Heart right ventricle (tissue), 16 donors: Measurements from ENCODE around the gene ITPKB. TPM values are rescaled to one million over a fixed set of nuclear protein-coding genes. Genes with fewer than 3 reads are reported as not detected.
A peak's percentile ranks its signal among the peaks of the same experiment; 100 is the strongest.

Experiments used
- ATAC-seq, 8 donors: fragments of 200-7000 bp; cut with Tn5 transposase; one replicate each; pipeline ENCODE4 v1.9.1; 2020; ENCODE audit warnings: mild to moderate bottlenecking in 8 of 8, moderate library complexity in 8 of 8, moderate number of reproducible peaks in 1 of 8
- DNase-seq, 2 donors: peaks; one replicate each; pipeline ENCODE4 v3.0.0-alpha.2; 2020
- H3K27ac ChIP-seq, 10 donors: fragments of 200-600 bp; sonication (generic) in 2 of 10; one replicate each; pipeline versions ENCODE4 v1.5.0 to v1.8.0; 2020 to 2022; ENCODE audit warnings: mild to moderate bottlenecking in 3 of 10
- H3K27me3 ChIP-seq, 7 donors: fragments of 200-600 bp; one replicate each; pipeline ENCODE4 v1.8.0; 2021 to 2022; ENCODE audit warnings: mild to moderate bottlenecking in 2 of 7
- H3K36me3 ChIP-seq, 9 donors: fragments of 200-600 bp; sonication (generic) in 1 of 9; one replicate each; pipeline versions ENCODE4 v1.5.0 to v1.8.0; 2020 to 2022; ENCODE audit warnings: mild to moderate bottlenecking in 2 of 9
- H3K4me1 ChIP-seq, 9 donors: fragments of 200-600 bp; sonication (generic) in 1 of 9; one replicate each; pipeline versions ENCODE4 v1.5.0 to v1.8.0; 2020 to 2022; ENCODE audit warnings: mild to moderate bottlenecking in 4 of 9
- H3K4me3 ChIP-seq, 10 donors: fragments of 200-600 bp; sonication (generic) in 2 of 10; one replicate each; pipeline versions ENCODE4 v1.5.0 to v1.8.0; 2020 to 2022; ENCODE audit warnings: mild to moderate bottlenecking in 7 of 10, moderate library complexity in 2 of 10
- H3K9me3 ChIP-seq, 11 donors: fragments of 200-600 bp in 10 of 11; sonication (generic) in 2 of 11; one replicate each; pipeline versions ENCODE4 v1.5.0 to v1.8.0; 2013 to 2022; ENCODE audit warnings: mild to moderate bottlenecking in 2 of 11, control low read depth in 1 of 11, moderate library complexity in 1 of 11
- WGBS, 2 donors: extraction: QIAGEN DNeasy Blood & Tissue Kit; methylation state at CpG; one replicate each; pipeline ENCODE4 v1.1.7; 2013; ENCODE audit warnings: inconsistent platforms in 1 of 2; 5-methylcytosine and 5-hydroxymethylcytosine counted together
- intact Hi-C, 10 donors: fragments of 100-400 bp; cut with DNase I; formaldehyde crosslinking; loops; one replicate each; pipeline versions ENCODE4 v1.11.1 to v1.14.2; 2022
- polyA plus RNA-seq, 2 donors: library from polyadenylated mRNA; stranded (reverse); fragments of 200-250 nt; gene quantifications; one replicate each; pipeline ENCODE4 v1.2.3, GENCODE V29; 2013
- total RNA-seq, 10 donors: library from RNA; stranded (reverse); fragmentation: NEBNext Ultra II Directional in 3 of 10; extraction: Animal tissue kit (Norgen Biotek cat#: 25700) in 3 of 10; gene quantifications; one replicate each; pipeline versions ENCODE4 v1.2.1 to v1.2.4, GENCODE V29; 2021 to 2023
- TF ChIP-seq, protein P1 (sequence below), 9 donors: fragments of 200-600 bp; sonication (generic) in 2 of 9; IDR thresholded peaks; one replicate each; pipeline versions ENCODE4 v1.5.0 to v1.8.0; 2021 to 2022; ENCODE audit warnings: antibody characterized with exemption in 9 of 9, mild to moderate bottlenecking in 5 of 9, moderate library complexity in 1 of 9
- donor health status: Arrhythmogenic right ventricular cardiomyopathy.
- donor health status: ischemic (EF 13 %, LVEDD 7.1; RV severe dilation, severe dysfunction).
- donor health status: healthy with polysubstance abuse.
- donor health status: DM: no; HTN: yes; CAD: no.
- donor health status: DM: no; HTN: no; CAD: no.
- donor health status: ischemic (EF 25% LVEDD 6.9; RV normal size, moderate dysfunction).
- donor health status: ischemic (EF 25% LVEDD 5.7; RV mildly dilated, moderate dysfunction).
- donor health status: healthy.
- donor health status: DM: yes; HTN: yes; CAD: no.
- donor health status: Ischemic cardiomyopathy.
- donor health status: ischemic (EF 35%, LVEDD 5.7; RV mildly dilated, moderate dysfunction).
- donor health status: nonischemic (EF 11% LVEDD 7.7; RV severe dilation, severe dysfunction).
- donor health status: DM: yes; HTN: yes; CAD: no.
- donor health status: PGD.
- donor health status: ischemic (EF 29% LVEDD 5.4; RV normal size, mild dysfunction).
- donor health status: nonischemic (EF 23%, LVEDD 6.1; RV moderate dilation, normal function).

ITPKB gene
- total and polyA plus RNA-seq, 12 donors: 4.5 to 30.5 (median 16.1) TPM

DNA sequence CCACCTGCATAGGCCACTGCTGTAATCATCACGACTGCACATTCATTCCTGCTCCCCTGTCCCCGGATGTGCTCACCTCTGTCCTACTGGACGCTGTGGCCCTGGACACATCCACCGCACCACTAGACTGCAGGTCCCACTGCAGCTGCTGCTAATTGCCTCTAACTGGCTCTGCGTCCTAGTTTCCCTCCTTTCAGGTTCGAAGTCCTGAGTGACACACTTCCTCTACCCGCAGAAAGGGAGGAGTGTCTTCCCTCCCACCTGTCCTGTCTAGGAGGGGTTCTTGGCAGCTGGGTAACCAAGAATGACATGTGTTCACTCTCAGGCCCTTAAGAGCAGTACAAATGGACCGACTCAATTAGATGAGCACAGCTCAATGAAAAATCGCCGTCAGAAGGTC, 40.5 kb upstream of the ITPKB start:
- TF ChIP-seq, protein P1, sequence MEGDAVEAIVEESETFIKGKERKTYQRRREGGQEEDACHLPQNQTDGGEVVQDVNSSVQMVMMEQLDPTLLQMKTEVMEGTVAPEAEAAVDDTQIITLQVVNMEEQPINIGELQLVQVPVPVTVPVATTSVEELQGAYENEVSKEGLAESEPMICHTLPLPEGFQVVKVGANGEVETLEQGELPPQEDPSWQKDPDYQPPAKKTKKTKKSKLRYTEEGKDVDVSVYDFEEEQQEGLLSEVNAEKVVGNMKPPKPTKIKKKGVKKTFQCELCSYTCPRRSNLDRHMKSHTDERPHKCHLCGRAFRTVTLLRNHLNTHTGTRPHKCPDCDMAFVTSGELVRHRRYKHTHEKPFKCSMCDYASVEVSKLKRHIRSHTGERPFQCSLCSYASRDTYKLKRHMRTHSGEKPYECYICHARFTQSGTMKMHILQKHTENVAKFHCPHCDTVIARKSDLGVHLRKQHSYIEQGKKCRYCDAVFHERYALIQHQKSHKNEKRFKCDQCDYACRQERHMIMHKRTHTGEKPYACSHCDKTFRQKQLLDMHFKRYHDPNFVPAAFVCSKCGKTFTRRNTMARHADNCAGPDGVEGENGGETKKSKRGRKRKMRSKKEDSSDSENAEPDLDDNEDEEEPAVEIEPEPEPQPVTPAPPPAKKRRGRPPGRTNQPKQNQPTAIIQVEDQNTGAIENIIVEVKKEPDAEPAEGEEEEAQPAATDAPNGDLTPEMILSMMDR (IDR thresholded peaks at IDR 0.05): no peak
- Histone ChIP-seq H3K27me3 (no peaks in the 10 kb centered on the region), H3K9me3 (peaks cover 0 to 9% (median 0%) of the 10 kb centered on the region in 11 donors), H3K4me3 (no peak overlapping the region), H3K27ac (no peak overlapping the region), H3K4me1 (peaks cover 0 to 29% (median 21%) of the 10 kb centered on the region in 9 donors), H3K36me3 (no peaks in the 10 kb centered on the region)
- 77 to 85% methylated on average over 10 of the region's 10 CpGs for WGBS, 2 donors
- intact Hi-C loops: no loop called here
- ATAC-seq (peak in 1 of 8 donors; percentile 6), DNase-seq (no peak)

DNA sequence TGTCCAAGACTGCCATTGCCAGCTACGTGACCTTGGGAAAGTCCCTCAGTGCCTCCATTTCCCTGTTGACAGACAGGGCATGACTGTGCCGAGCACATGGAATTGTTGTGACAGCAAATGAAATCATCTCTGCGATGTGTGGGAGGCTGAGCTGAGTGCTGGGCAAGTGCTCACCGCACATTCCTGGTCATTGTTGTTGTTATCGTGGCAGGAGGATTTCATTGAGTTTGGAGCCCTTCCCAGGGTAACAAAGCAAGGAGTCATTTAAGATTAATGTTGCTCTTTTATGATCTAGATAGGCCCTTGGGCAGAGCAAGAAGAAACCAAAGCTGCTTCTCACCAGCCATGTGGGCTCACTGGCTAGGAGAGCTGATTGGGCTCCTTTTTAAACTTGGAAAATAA, 39.6 kb upstream of the ITPKB start:
- 17 to 37% methylated on average over 5 of the region's 5 CpGs for WGBS, 2 donors
- peak; percentile 18 to 28 for DNase-seq

DNA sequence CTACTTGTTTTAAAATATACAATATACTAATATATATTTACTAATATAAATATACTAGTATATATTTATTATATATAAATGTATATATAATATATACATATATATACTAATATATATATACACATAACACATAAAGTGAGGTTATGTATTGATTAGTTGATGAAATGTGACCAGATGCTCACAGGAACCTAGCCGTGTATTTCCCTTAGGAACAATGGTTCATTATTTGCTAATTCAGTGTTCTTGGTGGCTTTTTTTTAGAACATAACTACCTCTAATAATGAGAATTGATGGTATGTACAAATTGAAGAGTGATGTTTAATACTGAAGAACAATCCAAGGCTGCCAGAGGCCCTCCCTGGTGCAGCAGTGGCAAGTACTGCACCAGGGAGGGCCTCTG, 37.9 kb upstream of the ITPKB start:
- peaks cover 0 to 9% (median 0%) of the 10 kb centered on the region in 11 donors for H3K9me3 ChIP-seq
- TF ChIP-seq, protein P1 (IDR thresholded peaks at IDR 0.05): no peak
- H3K4me1 ChIP-seq: peaks cover 0 to 19% (median 13%) of the 10 kb centered on the region in 9 donors
- ATAC-seq: no peak
- no peaks in the 10 kb centered on the region for H3K36me3 ChIP-seq
- WGBS, 2 donors: 95 to 98% methylated on average over 1 of the region's 1 CpG
- intact Hi-C loops: no loop called here
- DNase-seq: no peak
- H3K27me3 ChIP-seq: no peaks in the 10 kb centered on the region
- H3K27ac ChIP-seq: no peak overlapping the region
- H3K4me3 ChIP-seq: no peak overlapping the region

More for the DNA sequence above, 39.6 kb upstream of the ITPKB start:
- Histone ChIP-seq H3K9me3 (peaks cover 0 to 9% (median 0%) of the 10 kb centered on the region in 11 donors), H3K36me3 (no peaks in the 10 kb centered on the region), H3K27ac (peak overlapping the region in 6 of 10 donors; percentile 15 to 53 (median 28)), H3K27me3 (no peaks in the 10 kb centered on the region), H3K4me3 (no peak overlapping the region), H3K4me1 (peaks cover 0 to 20% (median 15%) of the 10 kb centered on the region in 9 donors)
- ATAC-seq: peak; percentile 68 to 91 (median 82)
- intact Hi-C loops: no loop called here
- TF ChIP-seq, protein P1 (IDR thresholded peaks at IDR 0.05): no peak

DNA sequence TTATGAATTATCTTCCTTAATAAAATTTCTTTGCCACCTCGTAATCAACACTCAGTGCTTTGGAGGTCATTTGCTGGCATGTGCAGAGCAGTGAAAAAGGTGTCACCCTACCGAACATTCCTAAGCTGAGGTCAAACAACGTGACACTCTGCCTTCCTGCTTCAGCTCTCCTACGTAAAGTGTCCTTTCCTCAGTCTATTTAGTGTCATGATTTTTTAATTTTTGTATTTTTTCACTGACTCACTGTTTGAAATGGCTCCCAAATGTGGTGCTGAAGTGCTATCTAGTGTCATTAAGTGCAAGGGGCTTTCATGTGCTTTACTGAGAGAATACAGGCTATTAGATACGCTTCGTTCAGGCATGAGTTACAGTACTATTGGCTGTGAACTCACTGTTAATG, 37.0 kb upstream of the ITPKB start:
- Histone ChIP-seq H3K4me1 (peaks cover 0 to 19% (median 13%) of the 10 kb centered on the region in 9 donors), H3K4me3 (no peak overlapping the region), H3K27me3 (no peaks in the 10 kb centered on the region), H3K36me3 (no peaks in the 10 kb centered on the region), H3K27ac (no peak overlapping the region), H3K9me3 (peaks cover 0 to 9% (median 0%) of the 10 kb centered on the region in 11 donors)
- WGBS, 2 donors: 90 to 92% methylated on average over 6 of the region's 6 CpGs
- ATAC-seq: no peak
- intact Hi-C loops: no loop called here
- no peak for DNase-seq
- TF ChIP-seq, protein P1 (IDR thresholded peaks at IDR 0.05): no peak
